Endothelial cell of umbilical vein (primary cell): ENCODE data around the gene IRF2. TPM values are rescaled to one million over a fixed set of nuclear protein-coding genes. Genes with fewer than 3 reads are reported as not detected.
A peak's percentile ranks its signal among the peaks of the same experiment; 100 is the strongest.

ENCODE experiments used
- BruUV-seq: library from RNA; stranded (reverse); fragments of 400-500 nt; replicated peaks from 2 replicates; lab custom pipeline; 2021; lab: Mats Ljungman, UMichigan
- CTCF ChIA-PET: fragments of 300-600, 350-600 bp; sonication (Branson Sonifier 250); formaldehyde crosslinking; loops from one replicate; lab custom pipeline; 2021; ENCODE audit warnings: antibody characterized with exemption, inconsistent platforms; lab: Charles Lee
- POLR2A ChIA-PET: fragments of 300-600, 350-600 bp; sonication (Branson Sonifier 250); formaldehyde crosslinking; loops from one replicate; lab custom pipeline; 2021; ENCODE audit warnings: antibody characterized with exemption, inconsistent platforms; lab: Charles Lee
- DNase-seq: peaks from one replicate; pipeline ENCODE4 v3.0.0-alpha.2; 2011; ENCODE audit warnings: low read depth, low spot score
- FAIRE-seq: peaks from 2 replicates; lab custom pipeline; 2011; peaks lifted over from hg19 to GRCh38; lab: Jason Lieb, UNC
- H2AFZ ChIP-seq: 2 replicates; pipeline ENCODE4 v1.6.0; 2012; ENCODE audit warnings: low read depth, low read length, control low read depth, inconsistent platforms
- H3K27ac ChIP-seq: 2 replicates; pipeline ENCODE4 v1.5.1; 2011; ENCODE audit warnings: low read depth, mild to moderate bottlenecking, control low read depth, low read length, moderate library complexity; ENCODE audit not compliant: insufficient read depth
- H3K27me3 ChIP-seq, 2 experiments: 2 replicates each; pipeline versions ENCODE4 v1.6.0 to v1.6.1; 2011; ENCODE audit warnings: low read length in 2 of 2, mixed read lengths in 1 of 2; ENCODE audit not compliant: control insufficient read depth in 2 of 2, insufficient read depth in 2 of 2
- H3K36me3 ChIP-seq, 2 experiments: 2 replicates in 1 of 2; 3 replicates in 1 of 2; pipeline ENCODE4 v1.5.1; 2011; ENCODE audit warnings: low read length in 2 of 2, mild to moderate bottlenecking in 1 of 2, moderate library complexity in 1 of 2; ENCODE audit not compliant: control insufficient read depth in 2 of 2, insufficient read depth in 2 of 2; ENCODE audit errors: extremely low read depth in 1 of 2
- H3K4me1 ChIP-seq: 3 replicates; pipeline ENCODE4 v1.5.1; 2011; ENCODE audit warnings: mild to moderate bottlenecking, low read length; ENCODE audit not compliant: control insufficient read depth, insufficient read depth; ENCODE audit errors: extremely low read depth
- H3K4me2 ChIP-seq: 2 replicates; pipeline ENCODE4 v1.6.1; 2011; ENCODE audit warnings: low read length, control low read depth, mixed read lengths; ENCODE audit not compliant: insufficient read depth
- H3K4me3 ChIP-seq, 3 experiments: fragments of 200-600 bp in 1 of 3; sonication (generic), shearing (Covaris generic) in 1 of 3; replicated peaks in 1 of 3; 2 replicates each; pipeline ENCODE4 v1.5.1; 2011 to 2016; ENCODE audit warnings: control low read depth in 3 of 3, low read length in 3 of 3, mild to moderate bottlenecking in 2 of 3, inconsistent platforms in 1 of 3, low read depth in 1 of 3, moderate library complexity in 1 of 3; ENCODE audit not compliant: insufficient read depth in 1 of 3
- H3K79me2 ChIP-seq: 2 replicates; pipeline ENCODE4 v1.6.0; 2012; ENCODE audit warnings: low read length, inconsistent platforms; ENCODE audit not compliant: control insufficient read depth, insufficient read depth
- H3K9ac ChIP-seq: replicated peaks from 2 replicates; pipeline ENCODE3; 2011; ENCODE audit warnings: low read length, control low read depth; ENCODE audit not compliant: insufficient read depth; ENCODE audit errors: extremely low read depth
- H3K9me1 ChIP-seq: replicated peaks from 3 replicates; pipeline ENCODE4 v1.6.0; 2011; ENCODE audit warnings: mild to moderate bottlenecking, low read length; ENCODE audit not compliant: control insufficient read depth, insufficient read depth; ENCODE audit errors: extremely low read depth
- H3K9me3 ChIP-seq: replicated peaks from 2 replicates; pipeline ENCODE4 v1.5.1; 2012; ENCODE audit warnings: low read length, inconsistent platforms; ENCODE audit not compliant: control insufficient read depth, insufficient read depth
- H4K20me1 ChIP-seq: replicated peaks from 2 replicates; pipeline ENCODE3; 2011; ENCODE audit warnings: mild to moderate bottlenecking, low read length; ENCODE audit not compliant: control insufficient read depth, insufficient read depth; ENCODE audit errors: extremely low read depth
- CTCF ChIP-seq, 2 donors: IDR thresholded peaks; 1 replicate in 1 of 2; 2 replicates in 1 of 2; pipeline ENCODE4 v1.5.1; 2011; ENCODE audit warnings: low read length in 2 of 2, mild to moderate bottlenecking in 2 of 2, moderate library complexity in 2 of 2, control low read depth in 1 of 2, inconsistent platforms in 1 of 2, low read depth in 1 of 2; ENCODE audit not compliant: insufficient read depth in 1 of 2; ENCODE audit errors: extremely low read depth in 1 of 2
- EZH2 ChIP-seq: IDR thresholded peaks from 2 replicates; pipeline ENCODE4 v1.6.1; 2012; ENCODE audit warnings: borderline replicate concordance, low read depth, mild to moderate bottlenecking, moderate library complexity, low read length, inconsistent platforms; ENCODE audit not compliant: severe bottlenecking
- FOS ChIP-seq: IDR thresholded peaks from 2 replicates; pipeline ENCODE4 v1.6.1; 2011; ENCODE audit warnings: mild to moderate bottlenecking, low read length, moderate library complexity, borderline replicate concordance; ENCODE audit not compliant: insufficient read depth
- GATA2 ChIP-seq: IDR thresholded peaks from 2 replicates; pipeline ENCODE4 v1.7.0; 2011; ENCODE audit warnings: low read depth, mild to moderate bottlenecking, moderate library complexity, mixed read lengths, low read length; ENCODE audit not compliant: insufficient read length, insufficient read depth
- JUN ChIP-seq: IDR thresholded peaks from 2 replicates; pipeline ENCODE4 v1.6.1; 2011; ENCODE audit warnings: borderline replicate concordance, low read depth; ENCODE audit not compliant: insufficient read length, insufficient read depth
- MAX ChIP-seq: IDR thresholded peaks from 2 replicates; pipeline ENCODE4 v1.6.1; 2011; ENCODE audit not compliant: insufficient read depth, insufficient read length
- MYC ChIP-seq: IDR thresholded peaks from one replicate; pipeline ENCODE4 v1.6.1; 2011; ENCODE audit warnings: mild to moderate bottlenecking, low read depth, low read length
- POLR2A ChIP-seq: IDR thresholded peaks from 2 replicates; pipeline ENCODE4 v1.6.1; 2012; ENCODE audit warnings: low read depth, mild to moderate bottlenecking, control low read depth, low read length
- POLR2AphosphoS5 ChIP-seq: IDR thresholded peaks from 2 replicates; pipeline ENCODE4 v1.6.1; 2012; ENCODE audit warnings: low read depth, mild to moderate bottlenecking, control low read depth, low read length, moderate library complexity; ENCODE audit not compliant: insufficient read depth
- dilution Hi-C: fragments of 300-500 bp; cut with MboI; formaldehyde crosslinking; loops from one replicate; pipeline ENCODE4 v1.15.0; 2019; ENCODE audit warnings: low sequenced_read_pairs; ENCODE audit not compliant: extremely low pct_ligation_motif_present
- intact Hi-C: fragments of 100-400 bp; cut with micrococcal nuclease; formaldehyde crosslinking; loops from one replicate; pipeline ENCODE4 v1.10.0; 2022
- polyA plus RNA-seq, 4 experiments: library from polyadenylated mRNA; depleted of rRNA in 3 of 4; stranded (reverse) in 3 of 4; unstranded in 1 of 4; fragments of >200 nt; gene quantifications; 2 replicates each; pipeline versions ENCODE4 v1.2.1 to v1.2.3, GENCODE V29; 2011 to 2012; ENCODE audit warnings: missing spikeins in 1 of 4
- total RNA-seq: library from RNA; stranded (reverse); gene quantifications from 2 replicates; pipeline ENCODE4 v1.2.3, GENCODE V29; 2021

Gene IRF2
- total and polyA plus RNA-seq, 2 donors (not counting 3 experiments of a cell fraction or from before 2014, with no cell fraction given), result 26.9 to 27.6 TPM

- Histone ChIP-seq H3K27ac (no peak overlapping the region), H3K36me3 (no peaks in the 10 kb centered on the region), H3K4me3 (no peak overlapping the region), H4K20me1 (no peaks in the 10 kb centered on the region), H3K4me1 (peaks cover 52% of the 10 kb centered on the region), H3K9me3 (no peaks in the 10 kb centered on the region), H3K4me2 (peak overlapping the region; percentile 93), H3K27me3 (no peaks in the 10 kb centered on the region), H3K9ac (no peak overlapping the region), H2AFZ (no peak overlapping the region), H3K79me2 (no peaks in the 10 kb centered on the region), H3K9me1 (no peaks in the 10 kb centered on the region)
- FAIRE-seq, result no peak
- TF ChIP-seq POLR2A, result no peak
- TF ChIP-seq FOS, result no peak
- no peak for TF ChIP-seq GATA2
- no peak for TF ChIP-seq POLR2AphosphoS5
- no peak for TF ChIP-seq MYC
- no peak for TF ChIP-seq JUN
- TF ChIP-seq CTCF (IDR thresholded peaks at IDR 0.05; ENCODE audit: extremely low read depth in 1 of 2, insufficient read depth in 1 of 2, low read depth in 1 of 2, low read length in 2 of 2), result no peak
- no peak for TF ChIP-seq MAX
- no peak for TF ChIP-seq EZH2
- intact Hi-C loops (loop anchor here (2.0 to 5.0 kb wide), 5 partner anchors 26 to 350 kb away; partner anchors contain the start of genes CASP3, CENPU and PRIMPOL), dilution Hi-C loops (no loop called here)
- CTCF ChIA-PET, result interaction anchor here (1.5 to 3.1 kb wide), 3 partner anchors 10 to 118 kb away, joined by 5 to 23 read pairs (median 6); no protein-coding TSS in a partner anchor
- BruUV-seq, result no TSS peak
- peak; percentile 44 for DNase-seq
- POLR2A ChIA-PET, result interaction anchor here (0.6 kb wide), 1 partner anchor 31 kb away, joined by 3 read pairs; no protein-coding TSS in a partner anchor
Observed at GRCh38 chr4:184382189-184382846, 92.0 kb downstream of the IRF2 start.
